Renal cortical epithelial cell (primary cell): ENCODE results near the gene NBEAL2. TPM values are rescaled to one million over a fixed set of nuclear protein-coding genes. Genes with fewer than 3 reads are reported as not detected.

Experiments
- DNase-seq: peaks from one replicate; pipeline ENCODE4 v3.0.0-alpha.2; 2011; ENCODE audit warnings: low read depth
- total RNA-seq: library from RNA; depleted of rRNA; stranded (reverse); fragments of >200 nt; gene quantifications from 2 replicates; pipeline ENCODE4 v1.2.3, GENCODE V29; 2014

The NBEAL2 gene
- total RNA-seq, 1 donor from 2014 or later = 25.6 TPM

GRCh38 chr3:46999516-47000197 is 20.2 kb downstream of the NBEAL2 start:
- DNase-seq = no peak

DNA sequence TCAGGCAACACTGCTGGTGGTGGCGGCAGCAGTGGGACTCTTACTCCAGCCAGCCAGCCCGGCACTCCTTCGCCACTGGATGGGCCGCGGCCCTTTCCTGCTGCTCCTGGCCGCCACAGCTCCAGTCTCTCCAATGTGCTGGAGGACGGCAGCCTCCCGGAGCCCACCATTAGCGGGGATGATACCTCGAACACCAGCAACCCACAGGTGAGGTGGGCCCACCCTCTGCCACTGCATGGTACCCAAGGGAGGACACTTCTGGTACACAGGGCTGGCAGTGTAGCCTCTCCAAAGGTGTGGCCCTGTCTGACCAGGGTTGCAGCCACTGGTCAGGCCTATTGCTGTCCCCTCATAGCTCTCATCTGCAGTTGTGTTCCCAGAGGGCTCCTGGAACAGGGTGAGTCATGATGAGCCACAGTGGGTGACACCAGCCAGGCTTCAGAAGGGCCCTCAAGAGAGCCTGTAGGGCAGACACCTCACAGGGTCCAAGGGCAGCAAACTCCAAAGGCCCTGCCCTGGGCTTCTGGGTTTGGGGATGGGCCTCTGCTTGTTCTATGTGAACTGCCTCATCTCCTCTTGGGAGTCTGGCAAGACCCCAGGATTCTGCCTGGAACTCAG is 20.8 kb downstream of the NBEAL2 start:
- DNase-seq = no peak

GRCh38 chr3:47000922-47001730 is 21.7 kb downstream of the NBEAL2 start:
- DNase-seq = no peak

- DNase-seq = no peak
Observed at GRCh38 chr3:47001731-47002170, 22.3 kb downstream of the NBEAL2 start.

DNA sequence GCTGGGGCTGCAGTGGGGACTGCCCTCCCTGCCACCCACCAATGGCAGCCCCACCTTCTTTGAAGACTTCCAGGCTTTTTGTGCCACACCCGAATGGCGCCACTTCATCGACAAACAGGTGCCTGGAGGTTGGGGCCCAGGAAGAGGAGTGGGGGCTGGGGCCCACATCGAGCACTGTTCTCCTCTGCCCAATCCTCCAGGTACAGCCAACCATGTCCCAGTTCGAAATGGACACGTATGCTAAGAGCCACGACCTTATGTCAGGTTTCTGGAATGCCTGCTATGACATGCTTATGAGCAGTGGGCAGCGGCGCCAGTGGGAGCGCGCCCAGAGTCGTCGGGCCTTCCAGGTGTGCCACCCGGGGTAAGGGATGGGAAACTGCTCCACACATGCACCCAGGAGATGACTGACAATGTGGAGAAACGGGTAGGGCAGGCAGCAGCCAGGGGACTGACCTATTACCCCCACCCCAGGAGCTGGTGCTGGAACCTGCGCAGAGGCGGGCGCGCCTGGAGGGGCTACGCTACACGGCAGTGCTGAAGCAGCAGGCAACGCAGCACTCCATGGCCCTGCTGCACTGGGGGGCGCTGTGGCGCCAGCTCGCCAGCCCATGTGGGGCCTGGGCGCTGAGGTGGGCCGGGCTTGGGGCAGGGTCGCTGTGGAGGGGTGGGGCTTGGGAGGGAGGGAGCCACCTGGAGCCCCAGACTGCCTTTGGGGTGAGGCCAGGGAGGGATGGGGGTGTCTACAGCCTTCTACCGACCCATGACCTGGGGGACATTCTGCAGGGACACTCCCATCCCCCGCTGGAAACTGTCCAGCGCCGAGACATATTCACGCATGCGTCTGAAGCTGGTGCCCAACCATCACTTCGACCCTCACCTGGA is 22.9 kb downstream of the NBEAL2 start:
- DNase-seq = no peak

DNA sequence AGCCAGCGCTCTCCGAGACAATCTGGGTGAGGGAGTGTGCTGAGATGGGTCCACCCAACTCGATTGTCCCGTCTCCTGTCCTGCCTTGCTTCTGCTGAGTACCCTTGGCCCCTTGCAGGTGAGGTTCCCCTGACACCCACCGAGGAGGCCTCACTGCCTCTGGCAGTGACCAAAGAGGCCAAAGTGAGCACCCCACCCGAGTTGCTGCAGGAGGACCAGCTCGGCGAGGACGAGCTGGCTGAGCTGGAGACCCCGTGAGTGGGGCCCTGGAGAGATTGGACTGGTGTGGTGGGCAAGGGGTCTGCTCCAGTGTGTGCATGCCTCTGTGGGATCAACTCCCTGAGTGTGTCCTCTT is 23.6 kb downstream of the NBEAL2 start:
- DNase-seq = no peak

- DNase-seq = no peak
Observed at GRCh38 chr3:47003461-47004368, 24.2 kb downstream of the NBEAL2 start.

DNA sequence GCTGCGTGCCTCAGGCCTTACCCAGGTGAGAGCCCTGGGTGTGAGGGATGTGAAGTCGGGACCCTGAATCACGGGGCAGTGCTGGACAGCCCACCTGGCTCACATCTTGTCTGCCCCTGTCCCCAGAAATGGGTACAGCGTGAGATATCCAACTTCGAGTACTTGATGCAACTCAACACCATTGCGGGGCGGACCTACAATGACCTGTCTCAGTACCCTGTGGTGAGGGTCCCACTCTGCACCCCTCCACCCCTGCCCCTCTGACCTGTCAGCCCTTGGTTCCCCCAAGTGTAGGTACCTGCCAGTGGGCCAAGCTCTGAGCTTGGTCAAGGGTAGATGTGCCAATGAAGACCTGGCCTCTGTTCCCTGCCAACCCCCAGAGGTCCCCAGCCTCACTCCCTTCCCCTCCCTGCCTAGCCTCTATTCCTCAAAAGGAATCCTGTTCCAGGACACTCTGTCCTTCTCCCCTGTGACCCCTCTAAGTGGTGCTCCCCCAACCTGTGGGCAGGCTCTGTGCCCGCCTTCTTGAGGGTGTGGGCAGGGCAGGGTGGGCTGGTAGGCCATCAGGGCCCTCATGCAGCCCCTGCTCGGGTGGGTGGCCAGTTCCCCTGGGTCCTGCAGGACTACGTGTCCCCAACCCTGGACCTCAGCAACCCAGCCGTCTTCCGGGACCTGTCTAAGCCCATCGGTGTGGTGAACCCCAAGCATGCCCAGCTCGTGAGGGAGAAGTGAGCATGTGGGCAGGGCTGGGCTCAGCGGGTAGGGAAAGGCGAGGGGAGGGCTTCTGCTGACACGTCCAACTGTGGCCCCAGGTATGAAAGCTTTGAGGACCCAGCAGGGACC is 25.1 kb downstream of the NBEAL2 start:
- DNase-seq = no peak

DNA sequence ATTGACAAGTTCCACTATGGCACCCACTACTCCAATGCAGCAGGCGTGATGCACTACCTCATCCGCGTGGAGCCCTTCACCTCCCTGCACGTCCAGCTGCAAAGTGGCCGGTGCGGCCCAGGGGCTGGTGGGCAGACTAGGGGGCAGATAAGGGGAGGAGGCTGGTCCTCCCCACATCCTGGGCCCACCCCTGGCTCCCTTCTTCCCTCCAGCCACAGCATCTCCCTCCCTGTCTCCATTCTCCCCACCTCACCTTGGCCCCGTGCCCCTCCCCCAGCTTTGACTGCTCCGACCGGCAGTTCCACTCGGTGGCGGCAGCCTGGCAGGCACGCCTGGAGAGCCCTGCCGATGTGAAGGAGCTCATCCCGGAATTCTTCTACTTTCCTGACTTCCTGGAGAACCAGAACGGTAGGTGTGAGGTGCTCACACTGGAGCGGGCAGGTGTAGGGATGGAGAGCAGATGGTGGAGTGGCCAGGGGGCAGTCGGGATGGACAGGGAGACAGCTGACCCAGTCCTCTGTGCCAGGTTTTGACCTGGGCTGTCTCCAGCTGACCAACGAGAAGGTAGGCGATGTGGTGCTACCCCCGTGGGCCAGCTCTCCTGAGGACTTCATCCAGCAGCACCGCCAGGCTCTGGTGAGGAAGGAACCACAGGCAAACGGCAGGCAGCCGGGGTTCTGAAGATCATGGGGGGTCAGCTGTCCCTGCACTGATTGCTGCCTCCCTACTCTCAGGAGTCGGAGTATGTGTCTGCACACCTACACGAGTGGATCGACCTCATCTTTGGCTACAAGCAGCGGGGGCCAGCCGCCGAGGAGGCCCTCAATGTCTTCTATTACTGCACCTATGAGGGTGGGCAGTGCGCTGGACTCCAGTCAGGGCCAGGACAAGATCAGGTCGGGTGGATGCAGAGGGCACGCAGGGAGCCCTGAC is 26.0 kb downstream of the NBEAL2 start:
- no peak for DNase-seq

DNA sequence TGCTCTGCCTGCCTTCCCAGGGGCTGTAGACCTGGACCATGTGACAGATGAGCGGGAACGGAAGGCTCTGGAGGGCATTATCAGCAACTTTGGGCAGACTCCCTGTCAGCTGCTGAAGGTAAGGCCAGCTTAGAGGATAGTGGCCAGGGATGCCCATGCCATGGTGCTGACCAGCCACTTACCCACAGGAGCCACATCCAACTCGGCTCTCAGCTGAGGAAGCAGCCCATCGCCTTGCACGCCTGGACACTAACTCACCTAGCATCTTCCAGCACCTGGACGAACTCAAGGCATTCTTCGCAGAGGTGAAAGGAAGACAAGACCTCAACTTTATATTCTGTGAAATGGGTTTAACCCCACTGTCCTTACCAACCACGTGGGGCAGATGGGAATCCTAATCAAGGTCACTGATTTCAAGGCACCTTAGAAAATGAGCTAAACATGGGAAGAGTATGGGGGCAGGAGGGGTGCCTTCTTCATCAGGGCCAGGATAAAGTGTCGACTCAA is 26.7 kb downstream of the NBEAL2 start:
- no peak for DNase-seq

- no peak for DNase-seq
Observed at GRCh38 chr3:47007001-47007400, 27.5 kb downstream of the NBEAL2 start.

GRCh38 chr3:47007482-47008233 is 28.2 kb downstream of the NBEAL2 start:
- no peak for DNase-seq

GRCh38 chr3:47008234-47008796 is 28.8 kb downstream of the NBEAL2 start:
- no peak for DNase-seq

GRCh38 chr3:47008851-47009224 is 29.4 kb downstream of the NBEAL2 start:
- DNase-seq = no peak

GRCh38 chr3:47009225-47010110 is 30.0 kb downstream of the NBEAL2 start:
- DNase-seq = peak; percentile 77

DNA sequence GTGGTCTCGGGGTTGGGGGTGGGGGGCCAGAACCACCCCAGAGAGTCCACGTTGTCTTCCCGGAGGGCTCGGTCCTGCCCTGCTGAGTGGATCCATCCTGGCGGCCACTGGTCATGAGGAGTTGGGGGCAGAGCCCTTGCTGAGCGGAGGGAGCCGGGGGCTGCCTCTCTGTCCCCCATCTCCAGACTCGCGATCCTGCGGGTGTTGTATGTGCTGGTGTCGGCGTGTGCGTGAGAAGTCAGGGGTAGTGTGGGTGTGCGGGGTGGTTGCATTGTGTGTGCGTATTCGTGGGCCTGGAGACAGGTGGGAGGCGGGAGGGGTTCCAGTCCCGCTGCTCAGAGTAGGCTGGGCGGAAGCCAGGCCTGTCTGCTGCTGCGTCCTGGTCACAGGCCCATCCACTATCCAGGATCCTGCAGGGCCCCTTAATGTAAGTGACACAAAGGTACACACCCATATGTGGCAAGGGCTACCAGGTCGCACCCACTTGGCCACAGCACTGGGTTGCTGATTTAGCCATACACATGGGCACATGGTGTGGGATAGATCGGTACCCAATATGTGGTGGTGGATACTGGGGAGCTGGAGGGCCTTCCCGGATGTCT is 30.7 kb downstream of the NBEAL2 start:
- no peak for DNase-seq
